GM15510 (cell line): ENCODE results near the gene ANKRD13B.
A peak's percentile ranks its signal among the peaks of the same experiment; 100 is the strongest.

Experiments
- POLR2A ChIP-seq: IDR thresholded peaks from 3 replicates; pipeline ENCODE4 v1.6.1; 2011; ENCODE audit warnings: borderline replicate concordance; ENCODE audit not compliant: insufficient read length; ENCODE audit errors: extremely low read depth

The ANKRD13B gene

GRCh38 chr17:29619251-29619650 lies 26.3 kb downstream of the ANKRD13B start:
- TF ChIP-seq POLR2A, result no peak

DNA sequence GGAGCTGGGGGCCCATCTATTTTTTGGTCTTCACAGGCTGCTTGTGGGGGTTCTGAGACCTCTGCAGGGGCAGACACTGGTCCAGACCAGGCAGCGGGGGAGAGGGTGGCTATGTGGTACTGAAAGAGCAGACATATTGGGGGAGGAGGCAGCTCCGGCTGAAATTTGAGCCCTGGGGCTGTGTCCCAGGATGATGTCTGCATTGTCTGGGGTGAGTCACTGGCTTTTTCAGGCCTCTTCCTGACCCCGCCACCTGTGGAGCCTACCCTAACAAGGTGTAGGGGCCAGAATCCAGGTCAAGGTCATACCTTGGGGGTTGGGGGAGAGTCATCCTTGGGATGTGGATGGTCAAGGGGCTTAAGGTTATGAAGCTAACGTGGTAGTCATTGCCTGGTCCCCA lies 27.3 kb downstream of the ANKRD13B start:
- TF ChIP-seq POLR2A, result no peak

- no peak for TF ChIP-seq POLR2A
Observed at GRCh38 chr17:29620779-29621500, 28.0 kb downstream of the ANKRD13B start.

DNA sequence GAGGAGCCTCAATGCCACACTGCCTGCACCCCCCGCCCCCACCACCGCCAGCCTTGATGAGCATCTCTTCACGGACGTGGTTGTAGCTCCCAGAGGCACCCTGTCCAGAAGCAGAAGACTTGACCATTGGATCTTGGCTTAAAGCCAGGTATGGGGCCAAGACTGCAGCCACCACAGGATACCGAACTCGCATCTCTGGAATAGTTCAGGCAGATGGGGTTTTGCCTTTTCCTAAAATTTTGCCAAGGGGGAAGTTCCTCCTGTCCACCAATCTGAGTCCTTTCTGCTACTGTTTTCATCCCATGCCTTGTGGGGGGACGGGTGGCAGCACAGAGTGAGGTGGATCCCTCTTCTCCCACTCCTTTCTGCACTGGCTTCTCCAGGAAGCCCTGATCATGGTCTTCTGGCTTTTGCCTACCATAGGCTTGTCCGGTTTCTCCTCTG lies 28.8 kb downstream of the ANKRD13B start:
- TF ChIP-seq POLR2A, result no peak

GRCh38 chr17:29622337-29623282 lies 29.7 kb downstream of the ANKRD13B start, which contains the start of gene CORO6:
CORO6 (minus strand) TSS chr17:29622912; CDS start chr17:29621421, 1,491 bp downstream.
- peak; percentile 17 for TF ChIP-seq POLR2A

- TF ChIP-seq POLR2A, result no peak
Observed at GRCh38 chr17:29623283-29623647, 30.3 kb downstream of the ANKRD13B start.

DNA sequence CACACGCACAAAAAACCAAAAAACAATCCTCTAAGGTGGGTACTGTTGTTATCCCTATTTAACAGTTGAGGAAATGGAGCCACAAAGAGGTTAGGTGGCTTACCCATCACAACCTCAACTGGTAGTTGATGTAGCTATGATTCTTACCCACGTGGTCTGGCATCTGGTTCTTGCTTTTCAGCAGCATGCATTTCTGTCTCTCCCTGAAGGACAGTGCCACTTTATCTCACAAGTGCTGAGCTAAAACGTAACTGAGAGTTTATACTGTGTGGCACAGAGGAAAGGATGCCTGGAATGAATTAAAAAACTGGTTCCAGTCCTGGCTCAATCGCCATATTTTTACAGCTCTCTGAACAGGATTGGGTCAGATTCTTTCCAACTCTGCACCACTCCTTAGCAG lies 31.7 kb downstream of the ANKRD13B start:
- TF ChIP-seq POLR2A, result no peak

DNA sequence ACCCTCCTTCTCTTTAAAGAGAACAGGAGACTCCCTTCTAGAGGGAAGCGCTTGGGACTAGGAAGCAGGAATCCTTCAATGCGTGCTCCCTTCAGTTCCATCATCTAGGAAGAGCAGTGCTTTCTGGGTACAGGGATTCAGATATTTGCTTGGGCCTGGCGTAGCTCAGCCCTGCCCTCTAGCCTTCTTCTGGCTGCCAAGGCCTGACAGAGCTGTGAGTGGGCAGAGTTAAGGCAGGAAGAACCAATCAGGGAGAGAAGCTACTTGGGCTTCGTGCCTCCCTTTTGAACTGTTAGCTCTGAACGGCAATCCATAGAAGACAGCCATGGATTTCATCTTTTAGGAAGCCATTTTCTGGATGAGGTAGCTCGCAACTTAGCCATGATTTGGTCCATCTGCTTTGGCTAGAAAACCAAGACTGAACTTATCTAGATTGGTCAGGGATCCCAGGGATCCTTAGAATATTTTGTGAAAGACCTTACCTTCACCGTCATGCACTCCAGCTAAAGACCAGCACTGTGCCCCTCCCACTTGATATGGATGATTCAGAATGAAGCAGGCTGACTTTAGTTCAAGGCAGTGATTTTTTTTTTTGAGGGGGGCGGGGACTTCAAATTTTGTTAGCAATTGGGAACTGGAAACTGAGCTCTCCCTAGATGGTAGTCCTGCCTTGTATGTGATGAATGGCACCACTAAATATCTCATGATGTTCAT lies 32.3 kb downstream of the ANKRD13B start:
- TF ChIP-seq POLR2A, result no peak

DNA sequence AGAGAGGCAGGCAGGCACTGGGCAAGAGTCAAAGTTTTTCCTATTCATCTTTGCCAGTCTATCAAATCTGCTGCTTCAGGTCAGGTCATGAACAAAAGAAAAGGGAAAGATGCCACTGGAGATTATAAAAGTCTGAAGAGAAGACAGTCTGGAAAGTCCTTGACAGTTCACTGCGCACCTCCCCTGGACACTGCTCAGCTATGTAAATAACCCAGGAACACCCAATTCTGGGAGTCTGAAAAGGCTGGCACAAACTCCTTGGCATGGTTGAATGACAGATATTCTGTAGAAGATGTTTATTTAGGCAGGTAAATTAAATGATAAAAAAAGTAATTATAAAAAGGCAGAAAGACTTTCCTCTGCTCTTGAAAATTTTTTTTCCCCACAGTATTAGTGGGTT lies 35.0 kb downstream of the ANKRD13B start:
- TF ChIP-seq POLR2A, result no peak

GRCh38 chr17:29628644-29629043 lies 35.7 kb downstream of the ANKRD13B start:
- no peak for TF ChIP-seq POLR2A

GRCh38 chr17:29629839-29630238 lies 36.9 kb downstream of the ANKRD13B start:
- TF ChIP-seq POLR2A, result no peak

DNA sequence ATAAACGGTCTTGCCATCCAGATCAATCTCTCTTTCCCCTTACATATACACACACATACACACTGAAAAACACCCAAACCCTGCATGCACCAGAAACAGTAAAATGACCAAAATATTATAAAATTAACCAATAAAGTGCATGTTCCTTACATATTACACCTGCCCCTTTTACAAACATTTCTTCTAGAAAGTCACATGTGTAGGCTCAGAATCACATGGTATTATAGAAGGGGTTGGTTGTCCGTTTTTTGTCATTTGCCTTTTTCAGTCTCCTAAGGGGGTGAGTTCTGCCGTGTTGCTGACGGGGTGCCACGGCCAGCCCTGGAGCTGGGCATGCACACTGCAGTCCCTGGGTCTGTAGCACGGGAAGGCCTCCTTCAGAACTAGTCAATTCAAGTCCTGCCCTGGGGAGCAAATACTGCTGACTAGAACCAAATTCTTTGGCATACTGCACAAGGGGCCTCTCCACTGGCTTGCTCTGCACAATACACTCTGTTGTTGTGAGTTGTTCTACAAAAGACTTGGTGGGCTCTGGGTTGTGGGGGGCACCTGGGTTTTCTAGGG lies 37.8 kb downstream of the ANKRD13B start:
- no peak for TF ChIP-seq POLR2A

GRCh38 chr17:29633886-29634285 lies 41.0 kb downstream of the ANKRD13B start:
- TF ChIP-seq POLR2A, result no peak

- TF ChIP-seq POLR2A, result no peak
Observed at GRCh38 chr17:29640413-29640812, 47.5 kb downstream of the ANKRD13B start.
